HEK293 (cell line): ENCODE data around the gene FOXO1.

ENCODE experiments used
- CTCF ChIA-PET: fragments of 350-600 bp; formaldehyde crosslinking; extraction: SDS; loops from one replicate; lab custom pipeline; 2021; ENCODE audit warnings: antibody characterized with exemption; lab: Yijun Ruan, JAX
- POLR2A ChIA-PET: fragments of 300-600 bp; formaldehyde crosslinking; extraction: SDS; loops from one replicate; lab custom pipeline; 2020; ENCODE audit warnings: antibody characterized with exemption, inconsistent platforms; lab: Yijun Ruan, JAX
- H3K27ac ChIP-seq: fragments of 200-500 bp; sonication (Bioruptor generic); 2 replicates; pipeline ENCODE4 v1.5.1; 2014; ENCODE audit warnings: low read depth, low read length, control low read depth, inconsistent platforms; ENCODE audit errors: extremely low read depth
- H3K36me3 ChIP-seq, 2 experiments: fragments of 200-500 bp in 1 of 2; sonication (Bioruptor generic) in 1 of 2; 1 replicate in 1 of 2; 2 replicates in 1 of 2; pipeline ENCODE4 v1.5.1; 2014 to 2017; ENCODE audit warnings: inconsistent platforms in 2 of 2, low read length in 2 of 2; ENCODE audit not compliant: control insufficient read depth in 2 of 2, insufficient read depth in 1 of 2
- H3K4me1 ChIP-seq: fragments of 200-500 bp; sonication (Bioruptor generic); 2 replicates; pipeline ENCODE4 v1.5.1; 2014; ENCODE audit warnings: mild to moderate bottlenecking, low read length, inconsistent platforms; ENCODE audit not compliant: control insufficient read depth, insufficient read depth
- H3K4me3 ChIP-seq: 2 replicates; pipeline ENCODE4 v1.5.1; 2011; ENCODE audit warnings: low read depth, mild to moderate bottlenecking, control low read depth, low read length, moderate library complexity
- H3K9me3 ChIP-seq: fragments of 200-500 bp; sonication (Bioruptor generic); 2 replicates; pipeline ENCODE4 v1.5.1; 2014; ENCODE audit warnings: low read depth, low read length, inconsistent platforms; ENCODE audit not compliant: control insufficient read depth, insufficient read depth
- BCL11B ChIP-seq: fragments of 450-650 bp; formaldehyde crosslinking; IDR thresholded peaks from 2 replicates; pipeline ENCODE4 v1.5.1; 2016; ENCODE audit warnings: low read depth, missing biosample characterization, missing genetic modification characterization
- EGR2 ChIP-seq: fragments of 450-650 bp; formaldehyde crosslinking; IDR thresholded peaks from 2 replicates; pipeline ENCODE4 v1.5.1; 2016; ENCODE audit warnings: low read depth, missing biosample characterization, missing genetic modification characterization
- GLI4 ChIP-seq: fragments of 450-650 bp; formaldehyde crosslinking; IDR thresholded peaks from 2 replicates; pipeline ENCODE4 v1.5.1; 2016; ENCODE audit warnings: missing biosample characterization, missing genetic modification characterization
- MZF1 ChIP-seq: fragments of 450-650 bp; formaldehyde crosslinking; IDR thresholded peaks from 2 replicates; pipeline ENCODE4 v1.5.1; 2017; ENCODE audit warnings: missing biosample characterization, missing genetic modification characterization, borderline replicate concordance
- SCRT1 ChIP-seq: fragments of 450-650 bp; formaldehyde crosslinking; IDR thresholded peaks from 2 replicates; pipeline ENCODE4 v1.5.1; 2016; ENCODE audit warnings: missing biosample characterization, missing genetic modification characterization, borderline replicate concordance
- ZFP41 ChIP-seq: fragments of 450-650 bp; formaldehyde crosslinking; IDR thresholded peaks from 2 replicates; pipeline ENCODE4 v1.5.1; 2016; ENCODE audit warnings: missing biosample characterization, missing genetic modification characterization, borderline replicate concordance
- ZNF24 ChIP-seq: fragments of 450-650 bp; formaldehyde crosslinking; IDR thresholded peaks from 2 replicates; pipeline ENCODE4 v1.5.1; 2016; ENCODE audit warnings: missing biosample characterization, missing genetic modification characterization
- ZNF341 ChIP-seq: fragments of 450-650 bp; formaldehyde crosslinking; IDR thresholded peaks from 2 replicates; pipeline ENCODE4; 2016; ENCODE audit warnings: low read depth, missing biosample characterization, missing genetic modification characterization
- ZNF529 ChIP-seq: fragments of 450-650 bp; formaldehyde crosslinking; IDR thresholded peaks from 2 replicates; pipeline ENCODE4 v1.5.1; 2017; ENCODE audit warnings: missing genetic modification characterization, missing biosample characterization; ENCODE audit not compliant: insufficient replicate concordance
- ZNF843 ChIP-seq: fragments of 450-650 bp; formaldehyde crosslinking; IDR thresholded peaks from 2 replicates; pipeline ENCODE4 v1.5.1; 2016; ENCODE audit warnings: missing biosample characterization, missing genetic modification characterization
- TF ChIP-seq, protein P1 (sequence below): fragments of 450-650 bp; formaldehyde crosslinking; IDR thresholded peaks from 2 replicates; pipeline ENCODE4 v1.5.1; 2016; ENCODE audit warnings: missing biosample characterization, missing genetic modification characterization
- TF ChIP-seq, protein P2 (sequence below): fragments of 450-650 bp; formaldehyde crosslinking; IDR thresholded peaks from 2 replicates; pipeline ENCODE4 v1.5.1; 2016; ENCODE audit warnings: missing biosample characterization, missing genetic modification characterization
- TF ChIP-seq, protein P3 (sequence below): fragments of 450-650 bp; formaldehyde crosslinking; IDR thresholded peaks from 2 replicates; pipeline ENCODE4 v1.5.1; 2016; ENCODE audit warnings: missing biosample characterization, missing genetic modification characterization
- TF ChIP-seq, protein P4 (sequence below): fragments of 450-650 bp; formaldehyde crosslinking; IDR thresholded peaks from 2 replicates; pipeline ENCODE4 v1.5.1; 2017; ENCODE audit warnings: missing biosample characterization, missing genetic modification characterization
- TF ChIP-seq, protein P5 (sequence below): fragments of 450-650 bp; formaldehyde crosslinking; IDR thresholded peaks from 2 replicates; pipeline ENCODE4 v1.5.1; 2016; ENCODE audit warnings: missing biosample characterization, missing genetic modification characterization, borderline replicate concordance

FOXO1 gene

DNA sequence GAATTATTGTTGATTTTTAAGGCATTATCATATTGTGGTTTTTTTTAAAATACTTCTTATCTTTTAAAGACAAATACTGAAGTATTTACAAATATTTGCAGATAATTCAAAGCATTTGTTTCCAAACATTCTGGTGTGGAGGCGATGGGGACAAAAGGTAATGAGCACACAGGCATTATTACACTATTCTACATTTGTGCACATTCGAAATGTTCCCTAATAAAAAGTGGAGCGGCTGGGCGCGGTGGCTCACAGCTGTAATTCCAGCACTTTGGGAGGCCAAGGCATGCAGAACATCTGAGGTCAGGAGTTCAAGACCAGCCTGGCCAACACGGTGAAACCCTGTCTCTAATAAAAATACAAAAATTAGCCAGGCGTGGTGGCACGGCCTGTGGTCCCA lies 133.4 kb downstream of the FOXO1 start (continued):
- TF ChIP-seq SCRT1 (no peak), ZNF24 (no peak)

DNA sequence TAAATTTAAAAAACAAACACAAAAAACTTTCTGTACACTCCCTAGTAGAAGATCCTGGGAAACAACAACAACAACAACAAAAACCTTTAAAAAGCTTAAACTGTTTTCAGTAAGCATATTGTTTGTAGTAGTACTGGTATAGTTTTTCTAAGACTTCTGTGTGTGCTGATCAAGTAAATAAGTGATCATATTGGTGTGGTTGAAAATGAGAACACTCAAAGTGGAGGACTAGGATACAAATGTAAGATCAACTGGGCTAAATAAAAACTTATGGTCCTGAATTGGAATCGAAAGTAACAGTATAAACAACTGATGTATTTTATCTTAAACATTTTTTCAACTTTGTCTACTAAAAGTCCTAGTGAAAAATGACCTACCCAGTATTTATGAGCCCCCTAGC lies 135.5 kb downstream of the FOXO1 start:
- CTCF ChIA-PET, result no interaction called here
- TF ChIP-seq, protein P1, sequence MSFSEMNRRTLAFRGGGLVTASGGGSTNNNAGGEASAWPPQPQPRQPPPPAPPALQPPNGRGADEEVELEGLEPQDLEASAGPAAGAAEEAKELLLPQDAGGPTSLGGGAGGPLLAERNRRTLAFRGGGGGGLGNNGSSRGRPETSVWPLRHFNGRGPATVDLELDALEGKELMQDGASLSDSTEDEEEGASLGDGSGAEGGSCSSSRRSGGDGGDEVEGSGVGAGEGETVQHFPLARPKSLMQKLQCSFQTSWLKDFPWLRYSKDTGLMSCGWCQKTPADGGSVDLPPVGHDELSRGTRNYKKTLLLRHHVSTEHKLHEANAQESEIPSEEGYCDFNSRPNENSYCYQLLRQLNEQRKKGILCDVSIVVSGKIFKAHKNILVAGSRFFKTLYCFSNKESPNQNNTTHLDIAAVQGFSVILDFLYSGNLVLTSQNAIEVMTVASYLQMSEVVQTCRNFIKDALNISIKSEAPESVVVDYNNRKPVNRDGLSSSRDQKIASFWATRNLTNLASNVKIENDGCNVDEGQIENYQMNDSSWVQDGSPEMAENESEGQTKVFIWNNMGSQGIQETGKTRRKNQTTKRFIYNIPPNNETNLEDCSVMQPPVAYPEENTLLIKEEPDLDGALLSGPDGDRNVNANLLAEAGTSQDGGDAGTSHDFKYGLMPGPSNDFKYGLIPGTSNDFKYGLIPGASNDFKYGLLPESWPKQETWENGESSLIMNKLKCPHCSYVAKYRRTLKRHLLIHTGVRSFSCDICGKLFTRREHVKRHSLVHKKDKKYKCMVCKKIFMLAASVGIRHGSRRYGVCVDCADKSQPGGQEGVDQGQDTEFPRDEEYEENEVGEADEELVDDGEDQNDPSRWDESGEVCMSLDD (tag by site-specific recombination), result no peak
- TF ChIP-seq BCL11B (no peak), ZNF843 (tag by site-specific recombination) (no peak), ZNF529 (tag by site-specific recombination) (no peak), ZNF341 (tag by site-specific recombination) (no peak), EGR2 (tag by site-specific recombination) (no peak), ZFP41 (tag by site-specific recombination) (no peak), GLI4 (tag by site-specific recombination) (no peak), MZF1 (tag by site-specific recombination) (no peak)
- TF ChIP-seq, protein P2, sequence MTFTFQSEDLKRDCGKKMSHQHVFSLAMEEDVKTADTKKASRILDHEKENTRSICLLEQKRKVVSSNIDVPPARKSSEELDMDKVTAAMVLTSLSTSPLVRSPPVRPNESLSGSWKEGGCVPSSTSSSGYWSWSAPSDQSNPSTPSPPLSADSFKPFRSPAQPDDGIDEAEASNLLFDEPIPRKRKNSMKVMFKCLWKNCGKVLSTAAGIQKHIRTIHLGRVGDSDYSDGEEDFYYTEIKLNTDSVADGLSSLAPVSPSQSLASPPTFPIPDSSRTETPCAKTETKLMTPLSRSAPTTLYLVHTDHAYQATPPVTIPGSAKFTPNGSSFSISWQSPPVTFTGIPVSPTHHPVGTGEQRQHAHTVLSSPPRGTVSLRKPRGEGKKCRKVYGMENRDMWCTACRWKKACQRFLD, result no peak
- TF ChIP-seq, protein P3, sequence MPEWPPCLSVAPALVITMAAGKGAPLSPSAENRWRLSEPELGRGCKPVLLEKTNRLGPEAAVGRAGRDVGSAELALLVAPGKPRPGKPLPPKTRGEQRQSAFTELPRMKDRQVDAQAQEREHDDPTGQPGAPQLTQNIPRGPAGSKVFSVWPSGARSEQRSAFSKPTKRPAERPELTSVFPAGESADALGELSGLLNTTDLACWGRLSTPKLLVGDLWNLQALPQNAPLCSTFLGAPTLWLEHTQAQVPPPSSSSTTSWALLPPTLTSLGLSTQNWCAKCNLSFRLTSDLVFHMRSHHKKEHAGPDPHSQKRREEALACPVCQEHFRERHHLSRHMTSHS (tag by site-specific recombination), result no peak
- TF ChIP-seq, protein P4, sequence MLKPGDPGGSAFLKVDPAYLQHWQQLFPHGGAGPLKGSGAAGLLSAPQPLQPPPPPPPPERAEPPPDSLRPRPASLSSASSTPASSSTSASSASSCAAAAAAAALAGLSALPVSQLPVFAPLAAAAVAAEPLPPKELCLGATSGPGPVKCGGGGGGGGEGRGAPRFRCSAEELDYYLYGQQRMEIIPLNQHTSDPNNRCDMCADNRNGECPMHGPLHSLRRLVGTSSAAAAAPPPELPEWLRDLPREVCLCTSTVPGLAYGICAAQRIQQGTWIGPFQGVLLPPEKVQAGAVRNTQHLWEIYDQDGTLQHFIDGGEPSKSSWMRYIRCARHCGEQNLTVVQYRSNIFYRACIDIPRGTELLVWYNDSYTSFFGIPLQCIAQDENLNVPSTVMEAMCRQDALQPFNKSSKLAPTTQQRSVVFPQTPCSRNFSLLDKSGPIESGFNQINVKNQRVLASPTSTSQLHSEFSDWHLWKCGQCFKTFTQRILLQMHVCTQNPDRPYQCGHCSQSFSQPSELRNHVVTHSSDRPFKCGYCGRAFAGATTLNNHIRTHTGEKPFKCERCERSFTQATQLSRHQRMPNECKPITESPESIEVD (tag by site-specific recombination), result no peak
- TF ChIP-seq, protein P5, sequence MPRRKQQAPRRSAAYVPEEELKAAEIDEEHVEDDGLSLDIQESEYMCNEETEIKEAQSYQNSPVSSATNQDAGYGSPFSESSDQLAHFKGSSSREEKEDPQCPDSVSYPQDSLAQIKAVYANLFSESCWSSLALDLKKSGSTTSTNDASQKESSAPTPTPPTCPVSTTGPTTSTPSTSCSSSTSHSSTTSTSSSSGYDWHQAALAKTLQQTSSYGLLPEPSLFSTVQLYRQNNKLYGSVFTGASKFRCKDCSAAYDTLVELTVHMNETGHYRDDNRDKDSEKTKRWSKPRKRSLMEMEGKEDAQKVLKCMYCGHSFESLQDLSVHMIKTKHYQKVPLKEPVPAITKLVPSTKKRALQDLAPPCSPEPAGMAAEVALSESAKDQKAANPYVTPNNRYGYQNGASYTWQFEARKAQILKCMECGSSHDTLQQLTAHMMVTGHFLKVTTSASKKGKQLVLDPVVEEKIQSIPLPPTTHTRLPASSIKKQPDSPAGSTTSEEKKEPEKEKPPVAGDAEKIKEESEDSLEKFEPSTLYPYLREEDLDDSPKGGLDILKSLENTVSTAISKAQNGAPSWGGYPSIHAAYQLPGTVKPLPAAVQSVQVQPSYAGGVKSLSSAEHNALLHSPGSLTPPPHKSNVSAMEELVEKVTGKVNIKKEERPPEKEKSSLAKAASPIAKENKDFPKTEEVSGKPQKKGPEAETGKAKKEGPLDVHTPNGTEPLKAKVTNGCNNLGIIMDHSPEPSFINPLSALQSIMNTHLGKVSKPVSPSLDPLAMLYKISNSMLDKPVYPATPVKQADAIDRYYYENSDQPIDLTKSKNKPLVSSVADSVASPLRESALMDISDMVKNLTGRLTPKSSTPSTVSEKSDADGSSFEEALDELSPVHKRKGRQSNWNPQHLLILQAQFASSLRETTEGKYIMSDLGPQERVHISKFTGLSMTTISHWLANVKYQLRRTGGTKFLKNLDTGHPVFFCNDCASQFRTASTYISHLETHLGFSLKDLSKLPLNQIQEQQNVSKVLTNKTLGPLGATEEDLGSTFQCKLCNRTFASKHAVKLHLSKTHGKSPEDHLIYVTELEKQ (tag by site-specific recombination), result no peak
- H3K36me3 ChIP-seq, result no peaks in the 10 kb centered on the region
- H3K27ac ChIP-seq, result no peak overlapping the region
- H3K9me3 ChIP-seq, result no peaks in the 10 kb centered on the region
- H3K4me3 ChIP-seq, result no peak overlapping the region
- POLR2A ChIA-PET, result no interaction called here
- no peaks in the 10 kb centered on the region for H3K4me1 ChIP-seq
